Stimulated activated effector memory CD8-positive, alpha-beta T cell treated with anti-CD3 and anti-CD28 coated beads, Interleukin-12 subunit alpha, Interleukin-12 subunit beta, amount 100 ng/mL, for 72 hours (primary cell): ENCODE measurements around the gene OR13C4.

Experiments
- ATAC-seq: fragments of 150-1000 bp; cut with Tn5 transposase; 2 replicates; pipeline ENCODE4 v1.10.0; 2021
- DNase-seq, 2 donors: peaks; one replicate each; pipeline ENCODE4 v3.0.0; 2021 to 2022; ENCODE audit warnings: low spot score in 2 of 2
- H3K27ac Mint-ChIP-seq: one replicate; pipeline ENCODE4 v1.8.0; 2022; ENCODE audit warnings: mild to moderate bottlenecking, mixed read lengths
- H3K36me3 Mint-ChIP-seq: one replicate; pipeline ENCODE4 v1.8.0; 2022; ENCODE audit warnings: mild to moderate bottlenecking, mixed read lengths
- H3K4me1 Mint-ChIP-seq: one replicate; pipeline ENCODE4 v1.8.0; 2022; ENCODE audit warnings: mixed read lengths
- H3K4me3 Mint-ChIP-seq: one replicate; pipeline ENCODE4 v1.8.0; 2022; ENCODE audit warnings: mild to moderate bottlenecking, mixed read lengths
- H3K9me3 Mint-ChIP-seq: one replicate; pipeline ENCODE4 v1.8.0; 2022; ENCODE audit warnings: mixed read lengths

Gene OR13C4

DNA sequence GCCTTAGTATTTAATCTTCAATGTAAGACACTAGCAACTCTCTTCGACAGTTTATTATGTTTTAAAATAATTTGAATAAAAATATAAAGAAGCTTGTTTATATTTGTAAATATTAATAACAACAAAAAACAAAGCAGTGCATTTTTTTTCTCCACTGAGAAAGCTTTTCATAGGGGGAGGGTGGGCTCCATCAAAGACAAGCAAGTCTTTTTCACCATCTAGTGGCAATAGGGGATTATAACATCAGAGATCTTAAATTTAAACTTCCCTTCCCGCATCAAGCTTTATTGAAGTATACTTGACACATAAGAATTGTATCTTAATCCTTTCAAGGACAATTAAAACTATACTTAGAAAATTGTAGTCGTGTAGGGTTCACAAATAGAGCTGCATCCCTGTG lies 32.2 kb downstream of the OR13C4 start:
- Mint-ChIP-seq H3K9me3 (no peaks in the 10 kb centered on the region), H3K36me3 (no peaks in the 10 kb centered on the region), H3K4me3 (no peak overlapping the region), H3K4me1 (no peaks in the 10 kb centered on the region), H3K27ac (no peak overlapping the region)
- DNase-seq: no peak
- no peak for ATAC-seq

DNA sequence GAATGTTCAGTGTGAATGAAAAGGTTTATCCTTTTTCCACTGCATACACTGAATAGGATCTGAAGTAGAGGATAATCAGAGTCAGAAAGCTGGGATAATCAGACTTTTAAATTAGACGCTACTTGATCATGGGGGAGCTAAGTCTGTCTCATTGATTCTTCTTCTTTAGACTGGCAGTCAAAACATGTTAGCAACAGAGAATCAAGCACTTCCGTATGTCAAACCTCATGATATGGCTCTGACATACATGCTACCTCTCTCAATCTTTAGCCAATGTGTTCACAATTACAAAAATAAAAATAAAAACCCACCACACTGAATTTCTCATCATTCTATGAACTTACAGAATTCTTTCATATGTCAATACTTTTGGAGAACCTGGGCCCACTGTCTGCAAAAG lies 42.0 kb downstream of the OR13C4 start:
- ATAC-seq: no peak
- DNase-seq: no peak
- H3K4me1 Mint-ChIP-seq: no peaks in the 10 kb centered on the region

GRCh38 chr9:104482921-104483570 lies 44.0 kb downstream of the OR13C4 start:
- H3K4me3 Mint-ChIP-seq: no peak overlapping the region
- H3K4me1 Mint-ChIP-seq: no peaks in the 10 kb centered on the region
- ATAC-seq (no peak), DNase-seq (no peak)
- no peaks in the 10 kb centered on the region for H3K36me3 Mint-ChIP-seq
- no peak overlapping the region for H3K27ac Mint-ChIP-seq
- H3K9me3 Mint-ChIP-seq: no peaks in the 10 kb centered on the region

More for the DNA sequence above, 42.0 kb downstream of the OR13C4 start:
- no peaks in the 10 kb centered on the region for H3K9me3 Mint-ChIP-seq
- H3K4me3 Mint-ChIP-seq: no peak overlapping the region
- no peaks in the 10 kb centered on the region for H3K36me3 Mint-ChIP-seq
- no peak overlapping the region for H3K27ac Mint-ChIP-seq
